HT1080 (cell line): Measurements from ENCODE around the gene NOB1. TPM values are rescaled to one million over a fixed set of nuclear protein-coding genes. Genes with fewer than 3 reads are reported as not detected.
"Not testable (repeated sequence)": the region's sequence is repeated elsewhere in the genome, so short reads cannot be mapped to it uniquely, and the experiment has no call there.

Experiments
- DNase-seq: peaks from one replicate; pipeline ENCODE4 v3.0.0-alpha.2; 2015; ENCODE audit warnings: low read depth
- total RNA-seq: library from RNA; depleted of rRNA; stranded (reverse); fragments of >200 nt; shearing (Covaris generic); gene quantifications from 2 replicates; pipeline ENCODE4 v1.2.3, GENCODE V29; 2014

The NOB1 gene
- total RNA-seq, 1 experiment from 2014 or later = 42.5 TPM

- peak; percentile 64 for DNase-seq
Observed at GRCh38 chr16:69761983-69762813, 7.5 kb upstream of the NOB1 start, which contains the start of gene WWP2. WWP2 (plus strand) TSS chr16:69762332; CDS start chr16:69787011, 24,679 bp downstream.

GRCh38 chr16:69757375-69757774, 2.6 kb upstream of the NOB1 start:
- DNase-seq = not testable (repeated sequence)

GRCh38 chr16:69756705-69757104, 2.0 kb upstream of the NOB1 start:
- DNase-seq = no peak

DNA sequence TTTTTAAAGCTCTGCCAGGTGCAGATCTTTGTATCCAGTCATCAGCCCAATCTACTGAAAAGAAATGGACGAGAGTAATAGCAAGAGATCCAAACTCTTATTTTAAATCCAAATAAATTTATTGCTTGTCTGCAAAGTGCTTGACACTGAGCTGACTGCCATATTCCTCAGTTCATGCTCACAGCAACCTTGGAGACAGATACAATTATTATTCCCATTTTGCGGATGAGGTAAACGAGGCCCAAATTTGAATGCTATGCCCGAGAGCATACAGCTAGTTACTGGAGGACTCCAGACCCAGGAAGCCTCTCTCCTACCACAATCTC, 620 bp downstream of the NOB1 start:
- no peak for DNase-seq

DNA sequence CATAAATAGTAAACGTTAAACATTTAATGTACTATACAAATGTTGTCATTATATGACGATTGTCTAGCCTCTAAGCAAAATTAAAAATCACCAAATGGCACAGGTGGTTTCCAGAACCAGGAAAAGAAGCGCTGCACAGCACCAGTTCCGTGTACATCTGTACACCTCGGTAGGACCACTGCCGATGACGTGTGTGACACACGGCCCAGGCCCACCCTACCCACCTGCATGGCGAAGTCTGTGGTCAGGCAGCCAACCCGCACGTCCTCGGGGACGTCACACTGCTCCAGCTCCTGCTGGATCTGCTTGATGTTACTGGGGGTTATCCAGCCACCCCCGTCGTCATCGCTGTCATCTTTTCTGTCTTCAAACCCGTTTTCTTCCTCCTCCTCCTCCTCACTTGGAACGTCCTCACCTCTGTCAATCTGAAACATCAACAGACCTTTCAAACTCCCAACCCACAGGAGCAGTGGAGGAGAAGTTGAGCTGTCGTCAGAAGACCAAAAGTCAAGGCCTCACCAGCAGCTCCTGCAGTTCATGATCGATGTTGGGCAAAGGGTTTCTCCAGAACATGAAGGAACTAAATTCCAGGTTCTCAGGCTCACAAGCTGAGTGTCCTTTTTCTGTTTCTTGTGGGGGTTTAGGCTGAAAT, 5.9 kb downstream of the NOB1 start:
- DNase-seq = no peak

DNA sequence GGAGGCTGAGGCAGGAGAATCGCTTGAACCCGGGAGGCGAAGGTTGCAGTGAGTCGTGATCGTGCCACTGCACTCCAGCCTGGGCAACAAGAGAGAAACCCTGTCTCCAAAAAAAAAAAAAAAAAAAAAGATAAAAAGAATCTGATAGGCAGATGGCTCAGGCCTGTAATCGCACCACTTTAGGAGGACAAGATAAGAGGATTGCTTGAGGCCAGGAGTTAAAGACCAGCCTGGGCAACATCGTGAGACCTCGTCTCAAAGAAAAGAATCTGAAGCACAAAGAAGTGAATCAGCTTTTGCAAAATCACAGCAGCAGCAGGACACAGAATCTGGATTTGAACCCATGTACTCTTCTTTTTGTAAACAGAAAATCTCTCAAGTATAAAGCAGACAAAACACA, 7.6 kb downstream of the NOB1 start:
- no peak for DNase-seq

DNA sequence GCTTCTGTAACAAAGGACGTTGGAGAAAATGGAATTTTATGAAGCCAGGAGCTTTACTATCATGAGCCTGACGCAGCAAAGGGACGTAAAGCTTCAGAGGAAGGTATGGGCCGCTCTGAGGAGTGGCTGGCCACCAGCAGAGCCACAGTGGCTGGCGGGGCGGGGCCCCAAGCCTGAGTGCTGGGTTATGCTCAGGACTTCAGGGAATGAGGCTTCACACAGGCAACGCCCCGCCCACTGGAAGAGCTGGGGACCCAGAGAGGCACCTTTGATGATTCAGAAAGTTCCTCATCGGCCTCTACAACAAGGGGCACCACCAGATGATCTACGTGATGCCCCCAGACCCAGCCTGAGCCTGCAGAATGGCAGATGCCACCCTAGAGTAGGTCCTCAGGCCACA, 8.8 kb downstream of the NOB1 start:
- no peak for DNase-seq

GRCh38 chr16:69745232-69745612, 9.5 kb downstream of the NOB1 start:
- DNase-seq = no peak

DNA sequence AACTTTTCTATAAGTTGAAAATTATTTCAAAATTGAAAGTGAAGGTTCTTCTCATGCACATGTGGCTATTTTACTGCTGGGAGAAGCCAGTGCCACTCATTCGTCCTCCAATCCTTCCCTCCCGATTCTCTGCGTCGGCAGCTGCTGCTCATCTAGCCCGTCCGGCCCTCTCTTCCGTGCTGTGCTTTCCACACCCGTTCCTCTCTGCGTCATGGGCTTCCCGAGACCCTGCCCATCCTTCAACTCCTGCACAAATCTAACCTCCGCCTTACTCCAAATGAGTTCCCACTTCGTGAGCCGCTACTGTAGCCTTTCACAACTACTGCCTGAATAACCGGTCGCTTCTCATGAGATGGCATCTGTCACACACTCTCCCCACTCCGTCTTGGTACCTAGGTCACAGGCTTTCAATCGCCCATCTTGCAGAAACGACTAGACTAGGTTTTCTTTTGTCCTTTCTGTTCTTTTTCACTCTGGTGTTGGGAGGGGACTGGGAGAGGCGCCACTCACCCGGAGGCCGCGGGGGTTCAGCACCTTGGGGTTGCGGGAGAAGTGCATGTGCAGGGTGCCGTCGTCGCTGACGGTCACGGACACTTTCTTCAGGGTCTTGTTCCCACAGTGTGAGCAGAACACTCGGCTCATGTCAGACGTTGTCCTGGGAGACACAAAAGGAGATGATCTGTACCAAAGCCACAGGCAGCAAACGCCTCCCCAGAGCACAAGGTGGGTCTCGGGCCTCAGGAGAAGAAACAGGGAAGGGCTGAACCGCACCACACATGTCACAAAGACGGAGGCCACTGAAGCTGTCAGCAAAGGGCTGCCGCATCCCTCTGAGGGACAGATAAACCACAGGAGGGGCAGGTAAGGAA, 10.1 kb downstream of the NOB1 start:
- no peak for DNase-seq

GRCh38 chr16:69741951-69742904, 12.5 kb downstream of the NOB1 start:
- no peak for DNase-seq

DNA sequence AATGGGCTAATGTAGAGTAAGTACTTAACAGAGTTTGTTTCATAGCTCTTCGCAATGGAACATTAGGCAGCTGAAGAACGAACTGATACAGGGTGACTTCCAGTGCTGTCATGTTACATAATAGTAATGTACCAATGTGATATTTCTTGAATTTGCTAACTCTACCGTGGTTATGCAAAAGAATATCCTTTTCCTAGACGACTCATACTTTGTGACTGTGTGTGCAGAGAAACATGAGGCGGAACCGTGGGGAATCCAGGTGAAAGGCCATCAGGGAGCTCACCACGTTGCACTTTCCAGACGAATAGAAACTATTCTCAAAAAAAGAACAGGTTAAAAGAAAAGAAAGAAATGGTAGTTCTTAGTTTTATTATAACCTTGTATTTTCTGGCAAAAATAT, 13.2 kb downstream of the NOB1 start:
- peak; percentile 10 for DNase-seq

DNA sequence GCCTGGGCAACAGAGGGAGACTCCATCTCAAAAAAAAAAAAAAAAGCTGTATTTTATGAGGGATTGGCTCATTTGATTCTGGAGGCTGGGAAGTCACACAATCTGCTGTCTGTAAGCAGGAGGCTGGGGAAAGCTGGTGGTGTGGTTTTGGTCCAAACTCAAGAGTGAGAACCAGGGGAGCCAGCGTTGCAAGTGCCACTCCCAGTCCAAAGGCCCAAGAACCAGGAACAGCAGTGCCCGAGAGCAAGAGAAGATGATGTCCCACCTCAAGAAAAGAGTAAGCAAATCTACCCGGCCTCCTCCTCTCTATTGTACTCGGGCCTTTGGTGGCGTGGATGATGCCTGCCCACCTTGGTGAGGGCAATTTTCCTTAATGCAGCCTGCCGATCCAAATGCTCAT, 22.6 kb downstream of the NOB1 start:
- no peak for DNase-seq

DNA sequence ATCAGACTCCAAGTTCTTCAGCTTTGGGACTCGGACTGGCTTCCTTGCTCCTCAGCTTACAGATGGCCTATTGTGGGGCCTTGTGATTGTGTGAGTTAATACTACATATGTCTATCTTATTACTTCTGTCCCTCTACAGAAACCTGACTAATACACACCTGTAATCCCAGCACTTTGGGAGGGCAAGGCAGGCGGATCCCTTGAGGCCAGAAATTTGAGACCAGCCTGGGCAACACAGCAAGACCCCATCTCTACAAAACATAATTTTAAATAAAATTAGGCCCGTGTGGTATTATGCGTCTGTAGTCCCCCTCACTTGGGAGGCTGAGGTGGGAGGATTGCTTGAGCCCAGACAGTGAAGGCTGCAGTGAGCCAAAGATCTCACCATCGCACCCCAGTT, 23.4 kb downstream of the NOB1 start:
- not testable (repeated sequence) for DNase-seq

- not testable (repeated sequence) for DNase-seq
Observed at GRCh38 chr16:69729030-69729429, 25.7 kb downstream of the NOB1 start.

DNA sequence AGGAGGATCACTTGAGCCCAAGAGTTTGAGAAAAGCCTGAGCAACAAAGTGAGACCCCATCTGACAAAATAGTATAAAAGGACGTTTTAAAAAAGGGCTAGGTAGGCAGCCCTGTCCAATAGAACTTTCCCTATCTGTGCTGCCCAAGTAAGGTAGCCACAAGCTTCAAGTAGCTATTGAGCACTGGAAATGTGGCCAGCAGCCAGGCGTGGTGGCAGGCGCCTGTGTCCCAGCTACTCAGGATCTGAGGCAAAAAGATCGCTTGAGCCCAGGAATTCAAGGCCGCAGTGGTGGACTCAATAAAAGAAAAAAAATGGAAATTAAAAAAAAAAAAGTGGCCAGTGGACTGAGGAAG, 26.8 kb downstream of the NOB1 start:
- DNase-seq = no peak

- DNase-seq = peak; percentile 99
Observed at GRCh38 chr16:69726313-69727060, 28.2 kb downstream of the NOB1 start, which contains the start of gene NQO1. NQO1 (minus strand) TSS chr16:69726560; CDS start chr16:69726439, 121 bp downstream.

DNA sequence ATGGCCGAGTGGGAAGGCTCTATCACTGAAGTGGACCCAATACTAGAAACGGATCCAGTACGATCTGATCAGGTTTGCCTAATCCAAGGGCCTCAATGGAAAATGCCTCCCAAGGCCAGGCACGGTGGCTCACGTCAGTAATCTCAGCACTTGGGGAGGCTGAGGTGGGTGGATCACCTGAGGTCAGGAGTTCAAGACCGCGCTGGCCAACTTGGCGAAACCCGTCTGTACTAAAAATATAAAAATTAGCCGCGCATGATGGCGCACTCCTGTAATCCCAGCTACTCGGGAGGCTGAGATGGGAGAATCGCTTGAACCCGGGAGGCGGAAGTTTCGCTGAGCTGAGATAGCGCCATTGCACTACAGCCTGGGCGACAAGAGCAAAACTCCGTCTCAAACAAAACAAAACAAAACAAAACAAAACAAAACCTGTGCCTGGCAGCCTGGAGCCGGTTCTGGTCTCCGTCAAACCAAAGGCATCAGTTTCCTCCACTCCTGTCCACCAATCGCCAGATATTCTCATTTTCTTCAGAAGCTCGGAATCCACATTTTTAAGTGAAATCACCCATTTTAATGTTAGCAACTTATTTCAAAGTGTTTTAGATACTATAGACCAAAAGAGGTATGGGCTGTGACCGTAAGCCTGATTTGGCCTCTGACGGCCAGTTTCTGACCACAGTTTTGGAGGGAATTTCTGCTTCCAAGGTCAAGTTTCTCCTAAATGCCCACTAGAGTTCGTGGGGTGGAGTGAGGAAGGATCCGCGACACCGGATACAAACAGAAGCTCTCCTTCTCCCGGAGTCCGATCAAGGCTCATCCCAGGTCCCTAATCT, 29.0 kb downstream of the NOB1 start:
- no peak for DNase-seq

DNA sequence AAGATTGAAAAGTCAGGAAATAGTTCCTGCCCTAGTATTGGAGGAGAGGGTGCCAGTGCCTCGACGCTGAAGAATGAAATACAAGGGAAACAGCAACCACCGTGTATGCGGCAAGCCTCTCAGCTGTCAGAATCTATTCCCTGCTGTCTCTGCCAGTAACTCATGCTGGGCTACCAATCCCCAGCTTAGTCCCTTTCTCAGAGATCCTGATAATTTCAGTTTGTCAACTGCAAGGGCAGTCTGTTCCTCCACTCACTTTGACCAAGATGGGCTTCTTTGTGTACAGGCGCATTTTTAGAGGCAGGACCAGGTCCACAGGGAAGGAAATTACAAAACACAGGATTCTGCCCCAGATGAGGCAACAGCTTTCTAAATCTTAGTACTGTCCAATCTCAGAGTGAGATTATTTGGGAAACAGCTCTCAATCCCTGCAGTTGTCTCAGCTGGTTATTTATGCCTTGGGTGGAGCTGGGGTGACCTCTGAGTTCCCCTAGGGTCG, 29.7 kb downstream of the NOB1 start:
- no peak for DNase-seq

DNA sequence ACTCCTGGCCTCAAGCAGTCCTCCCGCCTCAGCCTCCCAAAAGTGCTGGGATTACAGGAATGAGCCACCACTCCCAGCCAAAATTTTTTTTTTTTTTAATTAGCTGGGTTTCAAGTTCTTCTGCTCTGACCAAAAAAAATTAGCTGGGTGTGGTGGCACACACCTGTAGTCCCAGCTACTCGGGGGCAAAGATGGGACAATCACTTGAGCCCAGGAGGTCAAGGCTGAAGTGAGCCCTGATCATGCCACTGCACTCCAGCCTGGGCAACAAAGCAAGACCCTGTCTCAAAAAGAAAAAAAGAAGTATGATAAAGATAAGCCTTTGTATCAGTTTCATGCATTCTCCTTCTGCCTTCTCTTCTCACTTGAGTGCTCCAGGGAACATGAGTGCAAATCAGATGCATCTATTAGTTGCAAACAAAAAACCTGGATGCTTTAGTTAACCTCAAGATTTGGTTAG, 30.3 kb downstream of the NOB1 start:
- no peak for DNase-seq
